Sigmoid colon (tissue), 7 donors: Measurements from ENCODE around the gene FYTTD1. TPM values are rescaled to one million over a fixed set of nuclear protein-coding genes. Genes with fewer than 3 reads are reported as not detected.
"Not testable (repeated sequence)": the region's sequence is repeated elsewhere in the genome, so short reads cannot be mapped to it uniquely, and the experiment has no call there.

Experiments
- DNase-seq: peaks from one replicate; pipeline ENCODE4 v3.0.0-alpha.2; 2019
- H3K27ac ChIP-seq, 4 donors: fragments of 200-600 bp; sonication (generic); one replicate each; pipeline ENCODE4 v1.5.1; 2016 to 2019; ENCODE audit warnings: mild to moderate bottlenecking in 1 of 4
- H3K27me3 ChIP-seq, 3 donors: fragments of 200-600 bp; sonication (generic); one replicate each; pipeline ENCODE4 v1.5.1; 2019; ENCODE audit warnings: mild to moderate bottlenecking in 1 of 3
- H3K36me3 ChIP-seq, 4 donors: fragments of 200-600 bp; sonication (generic); one replicate each; pipeline ENCODE4 v1.5.1; 2016 to 2019
- H3K4me1 ChIP-seq, 4 donors: fragments of 200-600 bp; sonication (generic); one replicate each; pipeline ENCODE4 v1.5.1; 2017 to 2019
- H3K4me3 ChIP-seq, 4 donors: fragments of 200-600 bp; sonication (generic); one replicate each; pipeline ENCODE4 v1.5.1; 2017 to 2019; ENCODE audit warnings: mild to moderate bottlenecking in 2 of 4, moderate library complexity in 1 of 4
- H3K9me3 ChIP-seq, 4 donors: fragments of 200-600 bp in 3 of 4; sonication (generic) in 3 of 4; one replicate each; pipeline versions ENCODE4 v1.5.1 to v1.6.1; 2013 to 2019
- EP300 ChIP-seq, 4 donors: sonication (generic); formaldehyde crosslinking; IDR thresholded peaks; one replicate each; pipeline ENCODE4 v1.6.1; 2017; ENCODE audit warnings: antibody characterized with exemption in 4 of 4
- POLR2A ChIP-seq, 2 donors: fragments of 450-650 bp; IDR thresholded peaks; one replicate each; pipeline ENCODE4 v1.6.1; 2016; ENCODE audit warnings: antibody characterized with exemption in 2 of 2, mild to moderate bottlenecking in 2 of 2, moderate library complexity in 2 of 2
- POLR2AphosphoS5 ChIP-seq, 4 donors: sonication (generic); formaldehyde crosslinking; IDR thresholded peaks; one replicate each; pipeline ENCODE4 v1.6.1; 2017; ENCODE audit warnings: antibody characterized with exemption in 4 of 4
- WGBS, 2 donors: extraction: QIAGEN DNeasy Blood & Tissue Kit; methylation state at CpG; one replicate each; pipeline ENCODE4 v1.1.7; 2013; 5-methylcytosine and 5-hydroxymethylcytosine counted together
- intact Hi-C: fragments of 100-400 bp; cut with DNase I; formaldehyde crosslinking; loops from one replicate; pipeline ENCODE4 v1.15.1; 2023
- polyA plus RNA-seq, 3 donors: library from polyadenylated mRNA; stranded (reverse); fragments of 200-250 nt; gene quantifications; one replicate each; pipeline ENCODE4 v1.2.3, GENCODE V29; 2013
- total RNA-seq, 4 donors: library from RNA; depleted of rRNA; stranded (reverse); fragments of >200 nt; gene quantifications; one replicate each; pipeline ENCODE4 v1.1.0, GENCODE V29; 2016
- TF ChIP-seq, protein P1 (sequence below), 4 experiments: fragments of 450-650 bp in 3 of 4; fragments of 200-600 bp in 1 of 4; IDR thresholded peaks; one replicate each; pipeline ENCODE4 v1.5.1; 2016 to 2019; ENCODE audit warnings: antibody characterized with exemption in 4 of 4, mild to moderate bottlenecking in 3 of 4, moderate library complexity in 2 of 4
- donor health status: healthy with polysubstance abuse.
- donor health status: Bipolar disorder and iron deficiency.
- donor health status: healthy.

The FYTTD1 gene, protein sequence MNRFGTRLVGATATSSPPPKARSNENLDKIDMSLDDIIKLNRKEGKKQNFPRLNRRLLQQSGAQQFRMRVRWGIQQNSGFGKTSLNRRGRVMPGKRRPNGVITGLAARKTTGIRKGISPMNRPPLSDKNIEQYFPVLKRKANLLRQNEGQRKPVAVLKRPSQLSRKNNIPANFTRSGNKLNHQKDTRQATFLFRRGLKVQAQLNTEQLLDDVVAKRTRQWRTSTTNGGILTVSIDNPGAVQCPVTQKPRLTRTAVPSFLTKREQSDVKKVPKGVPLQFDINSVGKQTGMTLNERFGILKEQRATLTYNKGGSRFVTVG
- total RNA-seq, result 10 to 100 TPM; 46.4 to 63.9 (median 51.8) TPM
- polyA plus RNA-seq, result 10 to 100 TPM; 11.4 to 15.7 (median 13.2) TPM

DNA sequence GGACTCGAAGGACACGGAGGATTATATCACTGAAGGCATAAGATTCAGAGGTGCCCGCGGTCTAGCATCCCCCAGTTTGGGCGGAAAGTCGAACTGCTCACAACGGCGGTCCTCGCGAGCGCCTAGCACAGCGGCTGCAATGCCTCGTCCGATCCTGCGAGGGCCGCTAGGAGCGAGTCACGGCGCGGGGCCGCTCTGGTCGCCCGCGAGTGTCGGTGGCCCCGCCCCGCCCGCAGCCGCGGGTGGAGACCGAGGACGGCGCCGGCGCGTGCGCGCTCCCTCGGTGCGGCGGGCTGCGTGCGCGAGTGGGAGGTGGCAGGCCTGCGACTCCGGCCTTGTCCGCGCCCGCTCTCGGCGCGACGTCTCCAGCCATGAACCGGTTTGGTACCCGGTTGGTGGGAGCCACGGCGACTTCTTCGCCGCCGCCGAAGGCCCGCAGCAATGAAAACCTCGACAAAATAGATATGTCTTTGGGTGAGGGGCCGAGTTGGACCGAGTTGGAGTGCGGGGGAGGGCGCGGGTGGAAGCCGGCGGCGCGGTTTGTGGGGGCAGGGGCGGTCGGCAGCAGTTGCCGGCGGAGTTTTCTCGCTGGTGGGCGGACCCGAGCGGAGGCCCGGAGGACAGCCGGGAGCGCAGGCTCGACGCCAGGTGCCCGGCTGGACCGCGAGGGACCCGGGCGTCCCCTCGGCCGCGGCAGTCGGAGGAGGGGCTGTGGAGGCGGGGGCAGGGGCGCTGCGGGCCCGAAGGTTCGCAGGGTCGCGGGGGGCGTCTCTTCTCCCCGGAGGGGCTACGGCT lies at the start of gene FYTTD1:
Gene FYTTD1, plus strand, starts transcription at position 283 of the 795 bp plus-strand sequence. Its CDS starts 89 bp downstream, at position 372.
- H3K36me3 ChIP-seq, result no peaks in the 10 kb centered on the region
- DNase-seq, result peak; percentile 95
- peak within 1 kb of the TSS; percentile 89 to 98 (median 95) for H3K27ac ChIP-seq
- 0% methylated on average over 104 of the region's 104 CpGs for WGBS, 2 donors
- TF ChIP-seq, protein P1, sequence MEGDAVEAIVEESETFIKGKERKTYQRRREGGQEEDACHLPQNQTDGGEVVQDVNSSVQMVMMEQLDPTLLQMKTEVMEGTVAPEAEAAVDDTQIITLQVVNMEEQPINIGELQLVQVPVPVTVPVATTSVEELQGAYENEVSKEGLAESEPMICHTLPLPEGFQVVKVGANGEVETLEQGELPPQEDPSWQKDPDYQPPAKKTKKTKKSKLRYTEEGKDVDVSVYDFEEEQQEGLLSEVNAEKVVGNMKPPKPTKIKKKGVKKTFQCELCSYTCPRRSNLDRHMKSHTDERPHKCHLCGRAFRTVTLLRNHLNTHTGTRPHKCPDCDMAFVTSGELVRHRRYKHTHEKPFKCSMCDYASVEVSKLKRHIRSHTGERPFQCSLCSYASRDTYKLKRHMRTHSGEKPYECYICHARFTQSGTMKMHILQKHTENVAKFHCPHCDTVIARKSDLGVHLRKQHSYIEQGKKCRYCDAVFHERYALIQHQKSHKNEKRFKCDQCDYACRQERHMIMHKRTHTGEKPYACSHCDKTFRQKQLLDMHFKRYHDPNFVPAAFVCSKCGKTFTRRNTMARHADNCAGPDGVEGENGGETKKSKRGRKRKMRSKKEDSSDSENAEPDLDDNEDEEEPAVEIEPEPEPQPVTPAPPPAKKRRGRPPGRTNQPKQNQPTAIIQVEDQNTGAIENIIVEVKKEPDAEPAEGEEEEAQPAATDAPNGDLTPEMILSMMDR (IDR thresholded peaks at IDR 0.05), result peak in 2 of 4 experiments; percentile 43 to 49
- TF ChIP-seq POLR2AphosphoS5 (IDR thresholded peaks at IDR 0.05), result peak; percentile 79 to 94 (median 88)
- peak; percentile 63 to 65 for TF ChIP-seq POLR2A (IDR thresholded peaks at IDR 0.05)
- no peak for TF ChIP-seq EP300 (IDR thresholded peaks at IDR 0.05)
- peak within 1 kb of the TSS; percentile 56 to 85 (median 77) for H3K4me3 ChIP-seq
- no peaks in the 10 kb centered on the region for H3K9me3 ChIP-seq
- no peaks in the 10 kb centered on the region for H3K27me3 ChIP-seq
- intact Hi-C loops, result loop anchor here (1.0 to 5.0 kb wide), 3 partner anchors 12 to 98 kb away; partner anchors contain the start of gene LRCH3
- H3K4me1 ChIP-seq, result peaks cover 0 to 33% (median 23%) of the 10 kb centered on the region in 4 donors

DNA sequence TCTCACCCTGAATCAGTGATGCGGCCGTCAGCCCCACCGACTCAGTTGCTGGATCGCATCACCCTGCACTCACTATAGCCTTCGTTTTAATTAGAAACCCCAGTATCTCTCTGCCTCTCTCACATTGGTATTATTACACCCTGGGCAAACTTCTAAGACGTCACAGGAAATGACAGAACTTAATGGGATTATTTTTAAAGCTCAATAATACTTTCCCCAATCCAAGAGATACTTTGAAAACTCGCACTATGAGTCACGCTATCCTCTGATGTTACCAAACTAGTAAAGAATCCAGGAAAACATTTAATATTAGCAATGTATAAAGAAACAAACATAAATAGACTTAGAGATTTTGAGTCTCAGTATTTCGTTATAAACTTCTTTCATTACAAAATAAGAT lies 49.6 kb upstream of the FYTTD1 start:
- H3K36me3 ChIP-seq, result peaks cover 8 to 93% (median 60%) of the 10 kb centered on the region in 4 donors
- no peak overlapping the region for H3K4me3 ChIP-seq
- intact Hi-C loops, result no loop called here
- whole genome bisulfite sequencing, 2 donors, result 95 to 97% methylated on average over 9 of the region's 9 CpGs
- no peaks in the 10 kb centered on the region for H3K4me1 ChIP-seq
- no peak for DNase-seq
- TF ChIP-seq EP300 (IDR thresholded peaks at IDR 0.05), result no peak
- TF ChIP-seq POLR2A (IDR thresholded peaks at IDR 0.05), result no peak
- TF ChIP-seq, protein P1 (IDR thresholded peaks at IDR 0.05), result no peak
- TF ChIP-seq POLR2AphosphoS5 (IDR thresholded peaks at IDR 0.05), result no peak
- no peaks in the 10 kb centered on the region for H3K9me3 ChIP-seq
- H3K27me3 ChIP-seq, result no peaks in the 10 kb centered on the region
- no peak overlapping the region for H3K27ac ChIP-seq

DNA sequence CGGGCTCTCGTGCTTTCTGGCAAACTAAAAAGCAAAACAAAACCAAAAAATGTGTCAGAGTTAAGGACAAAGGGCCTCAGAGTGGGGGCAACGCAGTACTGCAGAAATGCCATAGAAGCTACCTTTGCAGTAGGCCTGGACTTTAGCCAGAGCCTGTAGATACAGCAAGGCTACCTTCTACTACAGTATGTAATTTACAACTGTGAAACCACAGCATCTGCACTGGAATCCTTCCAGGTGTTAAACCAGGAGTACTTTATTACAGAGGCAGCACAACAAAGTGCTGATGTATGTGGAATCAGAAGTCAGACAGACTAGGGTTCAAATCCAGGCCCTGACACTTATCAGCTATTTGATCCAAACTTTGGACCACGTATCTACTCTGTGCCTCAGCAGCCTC lies 47.8 kb upstream of the FYTTD1 start:
- Histone ChIP-seq H3K4me1 (no peaks in the 10 kb centered on the region), H3K27ac (no peak overlapping the region), H3K27me3 (no peaks in the 10 kb centered on the region), H3K4me3 (no peak overlapping the region), H3K36me3 (peaks cover 8 to 85% (median 51%) of the 10 kb centered on the region in 4 donors), H3K9me3 (no peaks in the 10 kb centered on the region)
- DNase-seq, result no peak
- WGBS, 2 donors, result 50 to 87% methylated on average over 4 of the region's 4 CpGs
- TF ChIP-seq, protein P1 (IDR thresholded peaks at IDR 0.05), result no peak
- TF ChIP-seq POLR2A (IDR thresholded peaks at IDR 0.05) (no peak), EP300 (IDR thresholded peaks at IDR 0.05) (no peak), POLR2AphosphoS5 (IDR thresholded peaks at IDR 0.05) (no peak)
- intact Hi-C loops, result no loop called here

DNA sequence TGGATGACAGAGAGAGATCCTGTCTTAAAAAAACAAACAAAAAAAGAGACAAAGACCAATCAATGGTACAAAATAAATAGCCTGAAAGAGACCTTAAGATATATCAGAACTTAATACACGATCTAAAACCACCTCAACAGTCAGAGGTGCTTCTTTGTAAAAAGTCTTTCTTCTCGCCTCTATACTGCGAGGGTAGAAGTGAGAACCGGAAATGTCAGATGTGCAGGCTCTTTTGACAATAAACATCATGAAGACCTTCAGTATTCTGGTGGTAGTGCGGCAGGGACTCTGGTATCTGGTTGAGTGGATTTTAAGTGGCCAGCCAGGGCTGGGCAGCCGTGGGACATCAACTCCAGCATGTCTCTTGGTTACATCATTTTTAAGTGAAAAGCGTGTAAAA lies 43.0 kb upstream of the FYTTD1 start:
- Histone ChIP-seq H3K4me3 (no peak overlapping the region), H3K9me3 (no peaks in the 10 kb centered on the region), H3K27me3 (no peaks in the 10 kb centered on the region), H3K27ac (no peak overlapping the region), H3K4me1 (peaks cover 0 to 4% (median under 1%) of the 10 kb centered on the region in 4 donors), H3K36me3 (peaks cover 8 to 40% (median 26%) of the 10 kb centered on the region in 4 donors)
- no peak for DNase-seq
- no peak for TF ChIP-seq EP300 (IDR thresholded peaks at IDR 0.05)
- intact Hi-C loops, result no loop called here
- WGBS, 2 donors, result 94 to 95% methylated on average over 7 of the region's 7 CpGs

DNA sequence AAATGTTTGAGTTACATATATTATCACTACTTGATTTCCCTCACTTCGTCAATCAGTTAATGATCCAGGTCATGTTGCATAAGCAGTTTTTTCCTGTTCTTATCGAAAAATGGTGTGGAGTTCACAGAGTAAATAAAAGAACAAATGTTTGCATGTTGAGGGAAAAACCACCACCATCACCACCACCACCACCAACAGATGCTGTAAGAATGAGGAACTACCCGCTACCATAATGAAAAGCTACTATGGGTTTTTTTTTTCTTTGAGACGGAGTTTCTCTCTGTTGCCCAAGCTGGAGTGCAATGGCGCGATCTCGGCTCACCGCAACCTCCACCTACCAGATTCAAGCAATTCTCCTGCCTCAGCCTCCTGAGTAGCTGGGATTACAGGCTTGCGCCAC lies 40.5 kb upstream of the FYTTD1 start:
- WGBS, 2 donors, result 80 to 95% methylated on average over 9 of the region's 9 CpGs
- no peak for DNase-seq
- peaks cover 0 to 23% (median 16%) of the 10 kb centered on the region in 4 donors for H3K4me1 ChIP-seq
- no peak overlapping the region for H3K27ac ChIP-seq
- H3K36me3 ChIP-seq, result peaks cover 5 to 18% (median 11%) of the 10 kb centered on the region in 4 donors
- no peaks in the 10 kb centered on the region for H3K9me3 ChIP-seq
- intact Hi-C loops, result no loop called here
- no peak overlapping the region for H3K4me3 ChIP-seq
- H3K27me3 ChIP-seq, result no peaks in the 10 kb centered on the region
- TF ChIP-seq POLR2AphosphoS5 (IDR thresholded peaks at IDR 0.05), result no peak
- TF ChIP-seq POLR2A (IDR thresholded peaks at IDR 0.05), result no peak
- no peak for TF ChIP-seq EP300 (IDR thresholded peaks at IDR 0.05)

DNA sequence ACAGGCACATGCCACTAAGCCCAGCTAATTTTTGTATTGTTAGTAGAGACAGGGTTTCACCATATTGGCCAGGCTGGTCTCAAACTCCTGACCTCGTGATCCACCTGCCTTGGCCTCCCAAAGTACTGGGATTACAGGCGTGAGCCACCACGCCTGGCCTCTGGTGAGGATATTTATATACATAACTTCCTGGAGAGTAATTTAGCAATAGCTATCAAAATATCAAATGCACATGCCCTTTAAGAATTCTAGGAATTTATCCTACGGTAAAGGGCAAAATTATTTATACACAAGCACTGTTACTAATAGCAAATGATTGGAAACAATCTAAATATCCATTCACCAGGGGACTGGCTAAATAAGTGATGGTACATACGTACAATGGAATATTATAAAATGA lies 38.7 kb upstream of the FYTTD1 start:
- H3K27me3 ChIP-seq, intact Hi-C loops, H3K4me3 ChIP-seq, H3K9me3 ChIP-seq, DNase-seq: not testable (repeated sequence)
- WGBS, 2 donors, result 91 to 92% methylated on average over 5 of the region's 5 CpGs
- H3K27ac ChIP-seq, result peak overlapping the region; percentile 82 to 89 (median 87)
- peaks cover 0 to 15% (median 2%) of the 10 kb centered on the region in 4 donors for H3K36me3 ChIP-seq
- peaks cover 0 to 23% (median 16%) of the 10 kb centered on the region in 4 donors for H3K4me1 ChIP-seq
